H9 (cell line): Measurements from ENCODE around the gene EIF2AK2. TPM values are rescaled to one million over a fixed set of nuclear protein-coding genes. Genes with fewer than 3 reads are reported as not detected.

Experiments used
- DNase-seq: peaks from one replicate; pipeline ENCODE4 v3.0.0-alpha.2; 2017
- H2AFZ ChIP-seq: one replicate; pipeline ENCODE4 v1.6.1; 2013; ENCODE audit warnings: mild to moderate bottlenecking, low read length, control low read depth, moderate library complexity
- H2AK5ac ChIP-seq: 2 replicates; pipeline ENCODE4 v1.6.1; 2013; ENCODE audit warnings: low read length, control low read depth, mixed read lengths; ENCODE audit not compliant: insufficient read length
- H2BK120ac ChIP-seq: one replicate; pipeline ENCODE4 v1.6.1; 2013; ENCODE audit warnings: low read depth, mild to moderate bottlenecking, low read length, control low read depth, inconsistent platforms; ENCODE audit not compliant: poor library complexity, severe bottlenecking
- H2BK12ac ChIP-seq: 2 replicates; pipeline ENCODE4 v1.6.1; 2013; ENCODE audit warnings: low read length, control low read depth, mixed read lengths, low read depth; ENCODE audit not compliant: insufficient read length
- H2BK15ac ChIP-seq: 2 replicates; pipeline ENCODE4 v1.6.1; 2013; ENCODE audit warnings: low read depth, low read length, control low read depth
- H2BK20ac ChIP-seq: one replicate; pipeline ENCODE4 v1.6.1; 2013; ENCODE audit warnings: low read depth, mild to moderate bottlenecking, low read length, control low read depth, inconsistent platforms; ENCODE audit not compliant: poor library complexity, severe bottlenecking
- H2BK5ac ChIP-seq: 2 replicates; pipeline ENCODE4 v1.6.1; 2013; ENCODE audit warnings: low read length, control low read depth, mixed read lengths; ENCODE audit not compliant: insufficient read length
- H3K14ac ChIP-seq: 2 replicates; pipeline ENCODE4 v1.6.1; 2013; ENCODE audit warnings: low read length, control low read depth; ENCODE audit not compliant: insufficient read depth
- H3K18ac ChIP-seq: 2 replicates; pipeline ENCODE4 v1.6.1; 2013; ENCODE audit warnings: low read depth, mild to moderate bottlenecking, mixed read lengths, low read length, control low read depth; ENCODE audit not compliant: insufficient read length
- H3K23ac ChIP-seq: 2 replicates; pipeline ENCODE4 v1.6.1; 2013; ENCODE audit warnings: low read length, control low read depth, mixed read lengths, low read depth; ENCODE audit not compliant: insufficient read length
- H3K23me2 ChIP-seq: 2 replicates; pipeline ENCODE4 v1.6.1; 2013; ENCODE audit warnings: low read depth, mild to moderate bottlenecking, mixed read lengths, low read length, control low read depth; ENCODE audit not compliant: insufficient read length, poor library complexity, severe bottlenecking
- H3K27ac ChIP-seq: 2 replicates; pipeline ENCODE4 v1.5.1; 2013; ENCODE audit warnings: low read length, control low read depth, mixed read lengths, low read depth; ENCODE audit not compliant: insufficient read length
- H3K27me3 ChIP-seq: 2 replicates; pipeline ENCODE4 v1.6.1; 2013; ENCODE audit warnings: low read length, control low read depth, inconsistent platforms; ENCODE audit not compliant: insufficient read depth
- H3K4ac ChIP-seq: 2 replicates; pipeline ENCODE4 v1.6.1; 2013; ENCODE audit warnings: low read depth, mild to moderate bottlenecking, control low read depth, inconsistent platforms, low read length, moderate library complexity
- H3K4me1 ChIP-seq: 2 replicates; pipeline ENCODE4 v1.6.1; 2013; ENCODE audit warnings: low read length, control low read depth, inconsistent platforms; ENCODE audit not compliant: insufficient read depth
- H3K4me2 ChIP-seq: 2 replicates; pipeline ENCODE4 v1.6.1; 2013; ENCODE audit warnings: low read length, control low read depth, mixed read lengths; ENCODE audit not compliant: insufficient read length, insufficient read depth
- H3K56ac ChIP-seq: 2 replicates; pipeline ENCODE4 v1.6.1; 2013; ENCODE audit warnings: low read depth, mild to moderate bottlenecking, mixed read lengths, low read length, control low read depth; ENCODE audit not compliant: insufficient read length
- H3K79me1 ChIP-seq: 2 replicates; pipeline ENCODE4 v1.6.1; 2013; ENCODE audit warnings: low read depth, mild to moderate bottlenecking, moderate library complexity, low read length, control low read depth, inconsistent platforms; ENCODE audit not compliant: insufficient read depth, poor library complexity, severe bottlenecking
- H3K79me2 ChIP-seq: 2 replicates; pipeline ENCODE4 v1.6.1; 2013; ENCODE audit warnings: low read length, control low read depth, inconsistent platforms; ENCODE audit not compliant: insufficient read depth
- H3K9ac ChIP-seq: 2 replicates; pipeline ENCODE4 v1.6.1; 2013; ENCODE audit warnings: low read length, control low read depth, mixed read lengths; ENCODE audit not compliant: insufficient read length; ENCODE audit errors: extremely low read depth
- H3K9me3 ChIP-seq: one replicate; pipeline ENCODE4 v1.6.1; 2013; ENCODE audit warnings: low read depth, low read length, inconsistent platforms; ENCODE audit not compliant: control insufficient read depth
- H3T11ph ChIP-seq: one replicate; pipeline ENCODE4 v1.6.1; 2013; ENCODE audit warnings: mild to moderate bottlenecking, low read length, control low read depth, inconsistent platforms
- H4K20me1 ChIP-seq: one replicate; pipeline ENCODE4 v1.6.1; 2013; ENCODE audit not compliant: control insufficient read depth, insufficient read length, insufficient read depth
- H4K5ac ChIP-seq: 2 replicates; pipeline ENCODE4 v1.6.1; 2013; ENCODE audit warnings: low read depth, mild to moderate bottlenecking, mixed read lengths, low read length, control low read depth; ENCODE audit not compliant: insufficient read length
- H4K8ac ChIP-seq: replicated peaks from 2 replicates; pipeline ENCODE4 v1.6.1; 2013; ENCODE audit warnings: low read length, control low read depth, mixed read lengths, low read depth; ENCODE audit not compliant: insufficient read length
- H4K91ac ChIP-seq: 2 replicates; pipeline ENCODE4 v1.6.1; 2013; ENCODE audit warnings: low read depth, mild to moderate bottlenecking, moderate library complexity, mixed read lengths, low read length, control low read depth; ENCODE audit not compliant: insufficient read length
- H3K27ac Mint-ChIP-seq, 3 experiments: 2 replicates in 2 of 3; 3 replicates in 1 of 3; pipeline ENCODE4 v1.8.0; 2020 to 2021; ENCODE audit warnings: mixed read lengths in 3 of 3, mild to moderate bottlenecking in 1 of 3, moderate library complexity in 1 of 3
- H3K27me3 Mint-ChIP-seq: 2 replicates; pipeline ENCODE4 v1.8.0; 2021; ENCODE audit warnings: low read depth, mild to moderate bottlenecking, moderate library complexity, mixed read lengths
- H3K36me3 Mint-ChIP-seq, 3 experiments: 2 replicates in 2 of 3; 3 replicates in 1 of 3; pipeline ENCODE4 v1.8.0; 2020 to 2021; ENCODE audit warnings: low read depth in 3 of 3, mixed read lengths in 3 of 3; ENCODE audit not compliant: insufficient read depth in 1 of 3
- H3K4me1 Mint-ChIP-seq, 2 experiments: 2 replicates each; pipeline ENCODE4 v1.8.0; 2020; ENCODE audit warnings: mixed read lengths in 2 of 2
- H3K4me3 Mint-ChIP-seq, 2 experiments: 2 replicates in 1 of 2; 3 replicates in 1 of 2; pipeline ENCODE4 v1.8.0; 2020 to 2021; ENCODE audit warnings: mild to moderate bottlenecking in 2 of 2, mixed read lengths in 2 of 2, moderate library complexity in 1 of 2
- H3K9me3 Mint-ChIP-seq, 2 experiments: 2 replicates in 1 of 2; 3 replicates in 1 of 2; pipeline ENCODE4 v1.8.0; 2020; ENCODE audit warnings: mild to moderate bottlenecking in 2 of 2, mixed read lengths in 2 of 2, moderate library complexity in 1 of 2
- WGBS: extraction: QIAGEN DNeasy Blood & Tissue Kit; methylation state at CpG from one replicate; pipeline ENCODE4 v1.1.7; 2013; ENCODE audit warnings: missing lambda C conversion rate, low lambda C conversion rate, mixed read lengths; ENCODE audit not compliant: insufficient read length; ENCODE audit errors: extremely low coverage; 5-methylcytosine and 5-hydroxymethylcytosine counted together
- total RNA-seq: library from RNA; stranded (reverse); gene quantifications from 2 replicates; pipeline ENCODE4 v1.2.1, GENCODE V29; 2021
- TF ChIP-seq, protein P1 (sequence below): fragments of 200-600 bp; sonication (generic); conservative IDR thresholded peaks from 3 replicates; pipeline ENCODE4 v1.8.0; 2021; ENCODE audit warnings: antibody characterized with exemption, mild to moderate bottlenecking

Gene EIF2AK2
- total RNA-seq, 1 experiment from 2014 or later, result 55.7 TPM

DNA sequence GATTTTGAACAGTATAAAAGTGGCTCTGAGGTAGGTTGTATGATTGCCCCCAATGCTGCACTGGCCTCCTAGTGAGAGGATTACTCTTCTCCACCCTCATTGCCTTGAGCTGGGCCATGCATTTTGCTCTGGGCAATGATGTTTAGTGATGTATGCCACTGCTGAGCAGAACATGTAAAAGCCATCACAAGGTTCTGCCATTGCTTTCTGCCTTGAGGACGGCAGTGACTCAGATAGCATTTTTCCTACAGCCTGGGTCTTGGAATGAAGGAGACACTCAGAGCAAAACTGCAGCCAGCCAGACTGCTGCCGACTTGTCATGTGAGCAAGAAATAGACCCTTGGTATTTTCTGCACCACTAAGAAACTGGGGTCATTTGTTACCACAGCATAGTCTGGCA, 44.8 kb downstream of the EIF2AK2 start:
- no peak overlapping the region for H3K4me3 Mint-ChIP-seq
- H3K4me1 Mint-ChIP-seq, result no peaks in the 10 kb centered on the region
- H2BK15ac ChIP-seq, result no peak overlapping the region
- TF ChIP-seq, protein P1, sequence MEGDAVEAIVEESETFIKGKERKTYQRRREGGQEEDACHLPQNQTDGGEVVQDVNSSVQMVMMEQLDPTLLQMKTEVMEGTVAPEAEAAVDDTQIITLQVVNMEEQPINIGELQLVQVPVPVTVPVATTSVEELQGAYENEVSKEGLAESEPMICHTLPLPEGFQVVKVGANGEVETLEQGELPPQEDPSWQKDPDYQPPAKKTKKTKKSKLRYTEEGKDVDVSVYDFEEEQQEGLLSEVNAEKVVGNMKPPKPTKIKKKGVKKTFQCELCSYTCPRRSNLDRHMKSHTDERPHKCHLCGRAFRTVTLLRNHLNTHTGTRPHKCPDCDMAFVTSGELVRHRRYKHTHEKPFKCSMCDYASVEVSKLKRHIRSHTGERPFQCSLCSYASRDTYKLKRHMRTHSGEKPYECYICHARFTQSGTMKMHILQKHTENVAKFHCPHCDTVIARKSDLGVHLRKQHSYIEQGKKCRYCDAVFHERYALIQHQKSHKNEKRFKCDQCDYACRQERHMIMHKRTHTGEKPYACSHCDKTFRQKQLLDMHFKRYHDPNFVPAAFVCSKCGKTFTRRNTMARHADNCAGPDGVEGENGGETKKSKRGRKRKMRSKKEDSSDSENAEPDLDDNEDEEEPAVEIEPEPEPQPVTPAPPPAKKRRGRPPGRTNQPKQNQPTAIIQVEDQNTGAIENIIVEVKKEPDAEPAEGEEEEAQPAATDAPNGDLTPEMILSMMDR, result no peak
- no peak overlapping the region for H2BK120ac ChIP-seq
- no peak overlapping the region for H3K27ac ChIP-seq
- H3K27me3 ChIP-seq, result no peaks in the 10 kb centered on the region
- peaks cover 20 to 55% (median 46%) of the 10 kb centered on the region in 3 experiments; a peak in 6 of 7 replicates for H3K36me3 Mint-ChIP-seq
- H3K9ac ChIP-seq, result no peak overlapping the region
- no peak overlapping the region for H4K91ac ChIP-seq
- no peak overlapping the region for H3K18ac ChIP-seq
- no peaks in the 10 kb centered on the region for H3K23me2 ChIP-seq
- H3K56ac ChIP-seq, result no peak overlapping the region
- no peaks in the 10 kb centered on the region for H3K9me3 Mint-ChIP-seq
- H2AFZ ChIP-seq, result no peak overlapping the region
- no peak for DNase-seq
- no peaks in the 10 kb centered on the region for H3K9me3 ChIP-seq
- H2BK20ac ChIP-seq, result no peak overlapping the region
- H3K27me3 Mint-ChIP-seq, result no peaks in the 10 kb centered on the region
- no peaks in the 10 kb centered on the region; the same call in 1 of the 2 replicates for H3K4me1 ChIP-seq
- no peak overlapping the region for H2BK5ac ChIP-seq
- H4K20me1 ChIP-seq, result no peaks in the 10 kb centered on the region
- no peak overlapping the region for H2BK12ac ChIP-seq
- no peaks in the 10 kb centered on the region for H3K79me1 ChIP-seq
- H3K4ac ChIP-seq, result no peak overlapping the region
- H3K79me2 ChIP-seq, result no peaks in the 10 kb centered on the region
- H3T11ph ChIP-seq, result no peak overlapping the region
- H4K5ac ChIP-seq, result no peak overlapping the region
- no peak overlapping the region for H2AK5ac ChIP-seq
- no peak overlapping the region for H3K23ac ChIP-seq
- peak overlapping the region in 1 of 3 experiments; percentile 44; a peak in 1 of 7 replicates for H3K27ac Mint-ChIP-seq
- H3K4me2 ChIP-seq, result no peak overlapping the region
- H3K14ac ChIP-seq, result no peak overlapping the region
- H4K8ac ChIP-seq, result no peak overlapping the region
- WGBS, result no CpG with 5 or more reads among the region's 2 CpGs
